GM13977 (cell line): ENCODE results near the gene TMEM219.

Experiments used
- DNase-seq: peaks from one replicate; pipeline ENCODE4 v3.0.0; 2012; ENCODE audit warnings: low spot score
- CTCF ChIP-seq: IDR thresholded peaks from 2 replicates; pipeline ENCODE4 v1.5.1; 2012; ENCODE audit warnings: mild to moderate bottlenecking, control low read depth; ENCODE audit not compliant: insufficient read depth; ENCODE audit errors: extremely low read depth, missing control alignments
- in situ Hi-C: fragments of 300-500 bp; cut with MboI; formaldehyde crosslinking; loops from one replicate; pipeline ENCODE4 v1.12.0; 2022; ENCODE audit warnings: low sequenced_read_pairs, low pct_unique_long_range_greater_than_20kb, mixed read lengths, inconsistent platforms; ENCODE audit not compliant: unreplicated experiment

TMEM219 gene

GRCh38 chr16:29995911-29996765 is 34.3 kb downstream of the TMEM219 start, which contains the start of gene INO80E:
INO80E (plus strand) TSS chr16:29996241; CDS start chr16:29996311, 70 bp downstream.
- peak; percentile 100 for DNase-seq
- no peak for TF ChIP-seq CTCF
- in situ Hi-C loops, result no loop called here

GRCh38 chr16:29996766-29997250 is 34.9 kb downstream of the TMEM219 start:
- TF ChIP-seq CTCF, result no peak
- no peak for DNase-seq
- in situ Hi-C loops, result no loop called here

- no peak for DNase-seq
- no peak for TF ChIP-seq CTCF
- in situ Hi-C loops, result no loop called here
These were observed 37.7 kb downstream of the TMEM219 start for GRCh38 chr16:29999605-30000004.

GRCh38 chr16:30000735-30001631 is 39.1 kb downstream of the TMEM219 start:
- no peak for TF ChIP-seq CTCF
- in situ Hi-C loops, result no loop called here
- no peak for DNase-seq

- in situ Hi-C loops, result no loop called here
- no peak for DNase-seq
- no peak for TF ChIP-seq CTCF
These were observed 40.9 kb downstream of the TMEM219 start for GRCh38 chr16:30002614-30003346.

GRCh38 chr16:30003670-30004423 is 42.0 kb downstream of the TMEM219 start:
- in situ Hi-C loops, result no loop called here

More at GRCh38 chr16:30003670-30004423, 42.0 kb downstream of the TMEM219 start:
- no peak for TF ChIP-seq CTCF
- DNase-seq, result no peak
